ENCODE data around the gene VSIG10L. TPM values are rescaled to one million over a fixed set of nuclear protein-coding genes. Genes with fewer than 3 reads are reported as not detected.

Gene VSIG10L
- total RNA-seq, 1 experiment from 2014 or later: 3.3 TPM

DNA sequence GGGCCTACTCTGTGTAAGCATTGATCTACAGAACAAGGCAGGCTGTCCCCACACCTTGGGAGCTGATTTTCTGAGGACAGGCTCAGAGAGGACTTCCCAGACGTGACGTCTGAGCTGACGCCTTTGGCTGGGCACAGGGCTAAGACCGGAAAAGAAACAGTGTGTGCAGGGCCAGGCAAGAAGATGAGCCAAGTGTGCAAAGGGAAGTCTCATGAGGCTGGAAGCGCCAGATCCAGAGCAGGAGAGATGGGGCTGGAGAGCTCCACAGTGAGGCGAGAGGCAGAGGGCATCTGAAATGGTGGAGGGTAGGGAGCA lies 17.8 kb downstream of the VSIG10L start:
- intact Hi-C loops (cut with micrococcal nuclease; ENCODE audit: unreplicated experiment): no loop called here
- ATAC-seq (no peak), DNase-seq (ENCODE audit: low read depth, low spot score) (no peak)
- Histone ChIP-seq H3K27me3 (ENCODE audit: control insufficient read depth, insufficient read depth, low read length) (no peaks in the 10 kb centered on the region), H3K36me3 (ENCODE audit: control insufficient read depth, insufficient read depth, low read length) (no peaks in the 10 kb centered on the region), H3K4me1 (ENCODE audit: control insufficient read depth, insufficient read depth, low read length) (no peaks in the 10 kb centered on the region), H3K27ac (ENCODE audit: low read length) (no peak overlapping the region), H3K9me3 (ENCODE audit: control insufficient read depth, insufficient read depth, low read depth, low read length) (no peaks in the 10 kb centered on the region), H3K4me3 (ENCODE audit: low read depth in 2 of 2, low read length in 2 of 2) (no peak overlapping the region)
- ChIA-PET POLR2A (no interaction called here), CTCF (no interaction called here)
- in situ Hi-C loops (cut with HindIII; ENCODE audit: low pct_unique_long_range_greater_than_20kb, low sequenced_read_pairs): no loop called here
- TF ChIP-seq TCF7L2 (IDR thresholded peaks at IDR 0.05; ENCODE audit: low read depth, low read length): no peak
- no peak for TF ChIP-seq POLR2AphosphoS5 (IDR thresholded peaks at IDR 0.05; ENCODE audit: low read depth, low read length)
- TF ChIP-seq, protein P1, sequence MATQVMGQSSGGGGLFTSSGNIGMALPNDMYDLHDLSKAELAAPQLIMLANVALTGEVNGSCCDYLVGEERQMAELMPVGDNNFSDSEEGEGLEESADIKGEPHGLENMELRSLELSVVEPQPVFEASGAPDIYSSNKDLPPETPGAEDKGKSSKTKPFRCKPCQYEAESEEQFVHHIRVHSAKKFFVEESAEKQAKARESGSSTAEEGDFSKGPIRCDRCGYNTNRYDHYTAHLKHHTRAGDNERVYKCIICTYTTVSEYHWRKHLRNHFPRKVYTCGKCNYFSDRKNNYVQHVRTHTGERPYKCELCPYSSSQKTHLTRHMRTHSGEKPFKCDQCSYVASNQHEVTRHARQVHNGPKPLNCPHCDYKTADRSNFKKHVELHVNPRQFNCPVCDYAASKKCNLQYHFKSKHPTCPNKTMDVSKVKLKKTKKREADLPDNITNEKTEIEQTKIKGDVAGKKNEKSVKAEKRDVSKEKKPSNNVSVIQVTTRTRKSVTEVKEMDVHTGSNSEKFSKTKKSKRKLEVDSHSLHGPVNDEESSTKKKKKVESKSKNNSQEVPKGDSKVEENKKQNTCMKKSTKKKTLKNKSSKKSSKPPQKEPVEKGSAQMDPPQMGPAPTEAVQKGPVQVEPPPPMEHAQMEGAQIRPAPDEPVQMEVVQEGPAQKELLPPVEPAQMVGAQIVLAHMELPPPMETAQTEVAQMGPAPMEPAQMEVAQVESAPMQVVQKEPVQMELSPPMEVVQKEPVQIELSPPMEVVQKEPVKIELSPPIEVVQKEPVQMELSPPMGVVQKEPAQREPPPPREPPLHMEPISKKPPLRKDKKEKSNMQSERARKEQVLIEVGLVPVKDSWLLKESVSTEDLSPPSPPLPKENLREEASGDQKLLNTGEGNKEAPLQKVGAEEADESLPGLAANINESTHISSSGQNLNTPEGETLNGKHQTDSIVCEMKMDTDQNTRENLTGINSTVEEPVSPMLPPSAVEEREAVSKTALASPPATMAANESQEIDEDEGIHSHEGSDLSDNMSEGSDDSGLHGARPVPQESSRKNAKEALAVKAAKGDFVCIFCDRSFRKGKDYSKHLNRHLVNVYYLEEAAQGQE (IDR thresholded peaks at IDR 0.05; ENCODE audit: insufficient read depth in 1 of 2, low read depth in 2 of 2, low read length in 1 of 2): no peak
- no peak for TF ChIP-seq CTCF (IDR thresholded peaks at IDR 0.05)
- TF ChIP-seq SIN3A (IDR thresholded peaks at IDR 0.05; ENCODE audit: borderline replicate concordance, insufficient read depth, low read depth, low read length): no peak
- no TSS peak for BruUV-seq (replicated peaks)

- Histone ChIP-seq H3K4me1 (ENCODE audit: control insufficient read depth, insufficient read depth, low read length) (no peaks in the 10 kb centered on the region), H3K4me3 (ENCODE audit: low read depth in 2 of 2, low read length in 2 of 2) (no peak overlapping the region), H3K27ac (ENCODE audit: low read length) (no peak overlapping the region), H3K9me3 (ENCODE audit: control insufficient read depth, insufficient read depth, low read depth, low read length) (no peaks in the 10 kb centered on the region), H3K27me3 (ENCODE audit: control insufficient read depth, insufficient read depth, low read length) (no peaks in the 10 kb centered on the region), H3K36me3 (ENCODE audit: control insufficient read depth, insufficient read depth, low read length) (no peaks in the 10 kb centered on the region)
- ATAC-seq (no peak), DNase-seq (ENCODE audit: low read depth, low spot score) (no peak)
- CTCF ChIA-PET: no interaction called here
- no peak for TF ChIP-seq SIN3A (IDR thresholded peaks at IDR 0.05; ENCODE audit: borderline replicate concordance, insufficient read depth, low read depth, low read length)
- TF ChIP-seq TCF7L2 (IDR thresholded peaks at IDR 0.05; ENCODE audit: low read depth, low read length): no peak
- TF ChIP-seq POLR2AphosphoS5 (IDR thresholded peaks at IDR 0.05; ENCODE audit: low read depth, low read length): no peak
- TF ChIP-seq CTCF (IDR thresholded peaks at IDR 0.05): no peak
- TF ChIP-seq, protein P1 (IDR thresholded peaks at IDR 0.05; ENCODE audit: insufficient read depth in 1 of 2, low read depth in 2 of 2, low read length in 1 of 2): no peak
- in situ Hi-C loops (cut with HindIII; ENCODE audit: low pct_unique_long_range_greater_than_20kb, low sequenced_read_pairs) (no loop called here), intact Hi-C loops (cut with micrococcal nuclease; ENCODE audit: unreplicated experiment) (no loop called here)
- no TSS peak for BruUV-seq (replicated peaks)
- POLR2A ChIA-PET: no interaction called here
Measured at GRCh38 chr19:51323481-51324166, 18.3 kb downstream of the VSIG10L start.

All from Panc1 (cell line).